ENCODE measurements around the gene DYSF.

DNA sequence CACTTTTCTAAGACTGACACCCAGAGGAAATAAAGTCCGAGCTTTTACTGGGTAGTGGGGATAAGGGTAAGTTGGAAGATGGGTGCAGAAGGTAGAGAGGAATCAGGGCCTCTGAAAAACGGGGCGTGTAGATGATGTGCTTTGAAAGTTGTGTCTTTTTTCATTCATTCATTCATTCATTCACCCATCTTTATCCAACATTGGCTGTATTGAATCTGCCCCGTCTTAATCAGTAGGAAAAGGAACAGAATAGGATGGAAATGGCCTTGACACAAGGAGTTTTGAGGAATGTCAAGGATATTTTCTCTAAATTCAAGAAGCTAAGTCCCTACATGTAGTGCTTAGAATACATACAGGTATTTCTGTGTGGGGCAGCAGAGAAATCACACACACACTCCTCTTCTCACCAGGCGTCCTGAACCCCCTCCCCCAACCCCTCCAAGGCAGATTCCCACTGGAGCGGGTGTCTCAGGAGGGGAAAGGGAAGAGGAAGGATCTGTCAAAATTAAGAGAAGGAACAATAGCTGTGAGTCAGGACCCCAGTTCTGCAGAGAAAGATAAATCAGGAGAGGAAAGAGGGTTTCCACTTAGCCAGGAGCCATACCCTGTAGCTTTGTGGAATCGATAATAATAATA, 13.9 kb downstream of the DYSF start:
- TF ChIP-seq, protein P1, sequence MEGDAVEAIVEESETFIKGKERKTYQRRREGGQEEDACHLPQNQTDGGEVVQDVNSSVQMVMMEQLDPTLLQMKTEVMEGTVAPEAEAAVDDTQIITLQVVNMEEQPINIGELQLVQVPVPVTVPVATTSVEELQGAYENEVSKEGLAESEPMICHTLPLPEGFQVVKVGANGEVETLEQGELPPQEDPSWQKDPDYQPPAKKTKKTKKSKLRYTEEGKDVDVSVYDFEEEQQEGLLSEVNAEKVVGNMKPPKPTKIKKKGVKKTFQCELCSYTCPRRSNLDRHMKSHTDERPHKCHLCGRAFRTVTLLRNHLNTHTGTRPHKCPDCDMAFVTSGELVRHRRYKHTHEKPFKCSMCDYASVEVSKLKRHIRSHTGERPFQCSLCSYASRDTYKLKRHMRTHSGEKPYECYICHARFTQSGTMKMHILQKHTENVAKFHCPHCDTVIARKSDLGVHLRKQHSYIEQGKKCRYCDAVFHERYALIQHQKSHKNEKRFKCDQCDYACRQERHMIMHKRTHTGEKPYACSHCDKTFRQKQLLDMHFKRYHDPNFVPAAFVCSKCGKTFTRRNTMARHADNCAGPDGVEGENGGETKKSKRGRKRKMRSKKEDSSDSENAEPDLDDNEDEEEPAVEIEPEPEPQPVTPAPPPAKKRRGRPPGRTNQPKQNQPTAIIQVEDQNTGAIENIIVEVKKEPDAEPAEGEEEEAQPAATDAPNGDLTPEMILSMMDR (conservative IDR thresholded peaks at IDR 0.05; ENCODE audit: low read depth, low read length) = no peak
- TF ChIP-seq EZH2 (IDR thresholded peaks at IDR 0.05; ENCODE audit: borderline replicate concordance, low read depth, low read length, poor library complexity, severe bottlenecking) = no peak
